GM21423 (cell line): Measurements from ENCODE around the gene AS3MT.
"Not testable (repeated sequence)": the region's sequence is repeated elsewhere in the genome, so short reads cannot be mapped to it uniquely, and the experiment has no call there.

Source experiments
- ATAC-seq: cut with Tn5 transposase; IDR thresholded peaks from one replicate; pipeline ENCODE4 v1.9.1; 2021; ENCODE audit warnings: mild to moderate bottlenecking, moderate library complexity; ENCODE audit not compliant: unreplicated experiment

The AS3MT gene

GRCh38 chr10:102919246-102919959 is 50.1 kb downstream of the AS3MT start:
- ATAC-seq, result no peak

DNA sequence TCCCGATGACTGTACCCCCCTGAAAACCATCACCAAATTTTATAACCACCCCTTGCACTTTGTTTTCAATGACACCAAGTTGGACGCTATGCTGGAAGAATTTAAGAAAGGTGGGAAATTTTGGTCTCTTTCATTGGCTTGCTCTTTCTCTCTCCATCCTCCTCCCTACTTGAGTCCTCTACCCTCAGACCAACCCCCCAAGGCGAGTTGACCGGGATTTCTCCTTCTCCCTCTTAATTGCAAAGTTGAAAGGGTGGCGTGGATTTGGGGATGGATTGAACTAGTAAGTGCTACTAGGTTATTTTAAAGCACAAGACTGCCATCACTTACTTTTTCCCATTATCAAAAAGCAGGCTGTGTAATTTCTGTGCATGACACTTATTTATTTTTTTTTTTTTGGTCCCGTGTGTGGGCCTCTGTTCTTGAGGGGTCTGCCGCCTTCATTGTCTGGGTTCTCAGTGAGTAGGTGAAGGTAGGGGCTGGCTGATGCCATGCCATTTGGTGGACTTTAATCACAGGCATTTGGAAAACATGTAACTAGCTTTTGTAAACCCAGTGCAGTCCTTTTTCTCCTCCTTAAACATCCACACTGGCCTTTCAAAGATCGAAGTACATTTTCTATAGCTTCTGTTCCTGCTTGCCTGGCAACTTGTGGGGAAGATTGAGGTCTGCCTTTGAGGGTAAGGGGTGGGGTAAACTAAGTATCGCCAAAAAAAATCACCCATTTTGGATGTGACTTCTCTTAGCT is 50.9 kb downstream of the AS3MT start:
- no peak for ATAC-seq

GRCh38 chr10:102923601-102924000 is 54.3 kb downstream of the AS3MT start:
- no peak for ATAC-seq

DNA sequence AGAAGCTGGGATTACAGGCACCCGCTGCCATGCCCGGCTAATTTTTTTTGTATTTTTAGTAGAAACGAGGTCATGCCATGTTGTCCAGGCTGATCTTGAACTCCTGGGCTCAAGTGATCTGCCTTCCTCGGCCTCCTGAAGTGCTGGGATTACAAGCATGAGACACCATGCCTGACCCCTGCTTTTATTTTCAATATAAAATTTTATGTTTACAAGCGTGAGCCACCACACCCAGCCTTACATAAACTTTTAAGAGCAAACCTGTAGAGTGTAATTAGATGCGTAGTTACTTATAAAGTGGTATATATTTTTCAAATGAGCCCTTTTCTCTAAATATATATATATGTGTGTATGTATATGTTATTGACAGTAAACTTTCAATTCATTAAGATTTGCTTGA is 57.6 kb downstream of the AS3MT start:
- no peak for ATAC-seq

- ATAC-seq, result no peak
Observed at GRCh38 chr10:102927311-102928010, 58.2 kb downstream of the AS3MT start.

DNA sequence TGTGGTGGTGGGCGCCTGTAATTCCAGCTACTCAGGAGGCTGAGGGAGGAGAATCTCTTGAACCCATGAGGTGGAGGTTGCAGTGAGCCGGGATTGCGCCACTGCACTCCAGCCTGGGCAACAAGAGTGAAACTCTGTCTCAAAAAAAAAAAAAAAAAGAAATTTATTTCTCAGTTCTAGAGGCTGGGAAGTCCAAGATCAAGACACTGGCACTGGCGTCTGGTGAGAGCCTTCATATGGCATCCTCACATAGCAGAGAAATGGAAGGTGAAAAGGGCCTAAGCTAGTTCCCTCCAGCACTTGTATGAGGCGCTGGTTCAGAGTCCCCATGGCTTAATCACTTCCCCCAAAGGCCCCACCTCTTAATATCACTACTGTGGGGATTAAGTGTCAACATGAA is 59.2 kb downstream of the AS3MT start:
- not testable (repeated sequence) for ATAC-seq

GRCh38 chr10:102930720-102931119 is 61.5 kb downstream of the AS3MT start:
- no peak for ATAC-seq

- no peak for ATAC-seq
Observed at GRCh38 chr10:102931643-102932042, 62.4 kb downstream of the AS3MT start.

GRCh38 chr10:102935505-102935904 is 66.2 kb downstream of the AS3MT start:
- no peak for ATAC-seq

DNA sequence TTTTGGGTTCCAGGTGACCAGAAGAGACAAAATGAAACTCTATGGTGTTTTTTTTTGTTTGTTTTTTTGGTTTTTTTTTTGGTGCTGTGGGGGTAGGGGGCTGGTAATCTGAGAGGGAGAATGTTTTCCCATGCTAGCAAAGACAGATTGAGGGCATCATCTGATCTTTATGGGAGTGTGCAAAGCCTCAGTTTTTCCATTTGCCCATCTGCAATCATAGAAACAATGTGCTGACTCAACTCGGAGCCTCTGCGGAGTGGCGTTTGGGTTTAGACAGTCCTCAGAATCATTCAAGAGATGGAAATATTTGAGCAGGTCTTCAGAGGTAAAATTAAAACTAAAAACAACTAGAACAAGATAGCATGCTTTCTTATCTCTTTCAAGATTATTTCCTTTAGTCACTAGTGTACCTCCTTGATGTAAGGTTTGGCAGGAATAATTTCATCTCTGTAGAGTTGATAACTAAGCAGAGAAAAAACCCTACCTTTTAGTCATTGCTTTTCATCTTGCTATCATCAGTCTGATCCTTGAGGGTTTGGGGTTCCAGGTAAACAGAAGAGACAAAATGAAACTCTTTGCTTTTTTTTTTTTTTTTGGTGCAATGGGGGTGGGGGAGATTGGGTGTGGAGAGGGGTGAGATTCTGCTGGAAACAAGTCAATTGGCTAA is 66.8 kb downstream of the AS3MT start:
- no peak for ATAC-seq

DNA sequence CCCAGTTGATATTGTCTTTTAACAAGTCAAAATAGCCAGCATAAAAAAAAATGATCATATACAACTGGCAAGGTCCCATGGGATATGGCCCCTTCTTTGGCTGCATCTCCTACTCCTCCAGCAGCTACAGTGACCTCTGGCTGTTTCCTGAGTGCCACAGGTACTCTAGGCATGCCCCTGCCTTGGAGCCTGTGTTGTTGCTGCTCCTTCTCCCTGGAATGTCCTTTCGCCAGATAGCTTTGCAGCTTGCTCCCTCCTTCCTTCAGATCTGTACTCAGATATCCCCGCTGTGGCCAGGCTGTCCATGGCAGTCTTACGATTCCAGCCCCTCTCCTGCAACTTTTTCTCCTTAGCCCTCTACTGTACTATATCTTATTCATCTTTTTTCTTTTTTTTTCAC is 72.1 kb downstream of the AS3MT start:
- no peak for ATAC-seq

- no peak for ATAC-seq
Observed at GRCh38 chr10:102945449-102945848, 76.2 kb downstream of the AS3MT start.

GRCh38 chr10:102945962-102946361 is 76.7 kb downstream of the AS3MT start:
- no peak for ATAC-seq

DNA sequence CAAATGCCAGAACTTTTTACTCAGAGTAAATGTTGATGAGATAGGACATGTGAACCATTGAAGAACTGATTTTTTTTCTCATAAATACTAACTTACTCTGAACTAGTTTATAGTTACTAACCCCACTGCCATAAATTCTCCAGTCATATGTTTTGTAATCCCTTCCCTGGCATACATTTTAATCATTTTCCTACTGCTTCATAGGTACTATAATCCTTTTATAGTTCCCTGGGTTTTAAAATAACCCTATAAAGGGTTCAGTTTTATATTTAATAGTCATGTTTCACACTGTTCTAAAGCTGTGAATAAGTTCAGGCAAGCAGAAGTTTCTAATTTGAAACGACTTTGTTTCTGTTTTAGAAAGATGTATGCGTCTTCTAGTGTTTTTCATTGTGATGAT is 77.7 kb downstream of the AS3MT start:
- ATAC-seq, result no peak

DNA sequence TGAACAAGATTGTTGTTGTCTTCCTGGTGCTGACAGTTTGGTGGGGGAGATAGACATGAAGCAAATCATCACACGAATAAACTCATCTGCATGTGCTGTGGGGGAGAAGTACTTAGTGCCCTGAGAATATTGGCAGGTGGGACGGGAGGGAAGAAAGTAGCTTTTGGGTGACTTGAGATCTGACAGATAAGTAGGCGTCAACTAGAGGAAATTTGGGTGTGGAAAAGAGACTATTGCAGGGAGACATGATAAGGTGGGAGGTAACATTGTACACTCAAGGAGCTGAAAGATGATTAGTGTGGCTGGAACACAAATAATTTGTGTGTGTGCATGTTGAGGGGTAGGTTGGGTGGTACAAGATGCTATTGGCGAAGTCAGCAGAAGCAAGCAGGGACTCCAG is 78.9 kb downstream of the AS3MT start:
- ATAC-seq, result no peak

DNA sequence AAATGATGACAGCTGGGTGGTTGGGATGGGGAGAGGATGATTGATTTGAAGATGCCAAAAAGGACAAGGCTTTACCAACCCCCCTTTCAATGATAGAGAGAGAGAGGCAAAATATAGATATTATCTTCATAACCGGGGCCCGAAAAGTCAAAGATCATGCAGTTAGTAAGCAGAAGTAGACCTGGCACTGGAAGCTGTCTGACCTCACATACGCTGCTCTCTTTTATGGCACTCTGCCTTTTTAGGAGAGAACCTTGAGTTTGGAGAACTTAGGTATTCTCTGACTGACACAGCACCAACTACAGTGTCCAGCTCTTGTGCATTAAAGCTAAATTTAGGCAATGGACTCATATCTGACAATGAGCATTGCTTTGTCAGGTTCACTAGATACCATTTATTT is 79.5 kb downstream of the AS3MT start:
- no peak for ATAC-seq

GRCh38 chr10:102949916-102950315 is 80.6 kb downstream of the AS3MT start:
- no peak for ATAC-seq

GRCh38 chr10:102951316-102951715 is 82.0 kb downstream of the AS3MT start:
- no peak for ATAC-seq
